Vagina (tissue), 2 donors: ENCODE data around the gene ASPA. TPM values are rescaled to one million over a fixed set of nuclear protein-coding genes. Genes with fewer than 3 reads are reported as not detected.

Experiments used
- DNase-seq, 2 donors: peaks; one replicate each; pipeline ENCODE4 v3.0.0-alpha.2; 2017; ENCODE audit errors: extremely low spot score in 2 of 2
- H3K27ac ChIP-seq: fragments of 200-600 bp; sonication (generic); one replicate; pipeline ENCODE4 v1.5.1; 2019
- H3K27me3 ChIP-seq: fragments of 200-600 bp; sonication (generic); one replicate; pipeline ENCODE4 v1.5.1; 2019
- H3K36me3 ChIP-seq, 2 donors: fragments of 200-600 bp; sonication (generic); one replicate each; pipeline ENCODE4 v1.5.1; 2017 to 2019
- H3K4me1 ChIP-seq: fragments of 200-600 bp; sonication (generic); one replicate; pipeline ENCODE4 v1.5.1; 2019
- H3K4me3 ChIP-seq, 2 donors: fragments of 200-600 bp; sonication (generic); 1 replicate in 1 of 2; 2 replicates in 1 of 2; pipeline ENCODE4 v1.5.1; 2016 to 2019
- H3K9me3 ChIP-seq: fragments of 200-600 bp; sonication (generic); one replicate; pipeline ENCODE4 v1.5.1; 2019
- CTCF ChIP-seq, 3 experiments: fragments of 450-650 bp in 2 of 3; fragments of 200-600 bp in 1 of 3; sonication (generic) in 1 of 3; IDR thresholded peaks; one replicate each; pipeline ENCODE4 v1.5.1; 2017 to 2019; ENCODE audit warnings: antibody characterized with exemption in 3 of 3, mild to moderate bottlenecking in 2 of 3, moderate library complexity in 2 of 3
- POLR2A ChIP-seq, 2 donors: fragments of 450-650 bp; IDR thresholded peaks; one replicate each; pipeline ENCODE4 v1.6.1; 2017; ENCODE audit warnings: antibody characterized with exemption in 2 of 2, mild to moderate bottlenecking in 2 of 2, moderate library complexity in 2 of 2
- POLR2AphosphoS5 ChIP-seq, 2 donors: sonication (generic); formaldehyde crosslinking; IDR thresholded peaks; one replicate each; pipeline ENCODE4 v1.9.0; 2017; ENCODE audit warnings: antibody characterized with exemption in 2 of 2, mild to moderate bottlenecking in 2 of 2, low read depth in 1 of 2; ENCODE audit not compliant: insufficient read depth in 1 of 2
- intact Hi-C: fragments of 100-400 bp; cut with DNase I; formaldehyde crosslinking; loops from one replicate; pipeline ENCODE4 v1.15.1; 2023
- total RNA-seq: library from RNA; depleted of rRNA; stranded (reverse); fragments of >200 nt; gene quantifications from one replicate; pipeline ENCODE4 v1.2.3, GENCODE V29; 2016

Gene ASPA
- total RNA-seq, 1 donor from 2014 or later, result 2.2 TPM

GRCh38 chr17:3505008-3505407 is 29.2 kb downstream of the ASPA start:
- TF ChIP-seq CTCF (IDR thresholded peaks at IDR 0.05) (no peak), POLR2A (IDR thresholded peaks at IDR 0.05) (no peak), POLR2AphosphoS5 (IDR thresholded peaks at IDR 0.05; ENCODE audit: insufficient read depth in 1 of 2, low read depth in 1 of 2) (no peak)
- intact Hi-C loops, result no loop called here
- Histone ChIP-seq H3K36me3 (no peaks in the 10 kb centered on the region), H3K9me3 (no peaks in the 10 kb centered on the region), H3K27me3 (no peaks in the 10 kb centered on the region), H3K4me3 (no peak overlapping the region), H3K27ac (no peak overlapping the region), H3K4me1 (no peaks in the 10 kb centered on the region)
- no peak for DNase-seq

- no peak overlapping the region for H3K4me3 ChIP-seq
- H3K36me3 ChIP-seq, result no peaks in the 10 kb centered on the region
- H3K4me1 ChIP-seq, result no peaks in the 10 kb centered on the region
- H3K27ac ChIP-seq, result no peak overlapping the region
- intact Hi-C loops, result no loop called here
- no peaks in the 10 kb centered on the region for H3K9me3 ChIP-seq
- no peaks in the 10 kb centered on the region for H3K27me3 ChIP-seq
- DNase-seq, result no peak
- TF ChIP-seq POLR2A (IDR thresholded peaks at IDR 0.05) (no peak), POLR2AphosphoS5 (IDR thresholded peaks at IDR 0.05; ENCODE audit: insufficient read depth in 1 of 2, low read depth in 1 of 2) (no peak), CTCF (IDR thresholded peaks at IDR 0.05) (no peak)
Measured at GRCh38 chr17:3506054-3506453, 30.3 kb downstream of the ASPA start.

- intact Hi-C loops, result no loop called here
- Histone ChIP-seq H3K36me3 (no peaks in the 10 kb centered on the region), H3K27ac (no peak overlapping the region), H3K4me3 (no peak overlapping the region), H3K27me3 (no peaks in the 10 kb centered on the region), H3K4me1 (no peaks in the 10 kb centered on the region), H3K9me3 (no peaks in the 10 kb centered on the region)
- TF ChIP-seq POLR2A (IDR thresholded peaks at IDR 0.05), result no peak
- no peak for TF ChIP-seq POLR2AphosphoS5 (IDR thresholded peaks at IDR 0.05; ENCODE audit: insufficient read depth in 1 of 2, low read depth in 1 of 2)
- no peak for TF ChIP-seq CTCF (IDR thresholded peaks at IDR 0.05)
- DNase-seq, result no peak
Measured at GRCh38 chr17:3507071-3507470, 31.3 kb downstream of the ASPA start.

- no peak for TF ChIP-seq POLR2AphosphoS5 (IDR thresholded peaks at IDR 0.05; ENCODE audit: insufficient read depth in 1 of 2, low read depth in 1 of 2)
- no peak for TF ChIP-seq CTCF (IDR thresholded peaks at IDR 0.05)
- no peak for TF ChIP-seq POLR2A (IDR thresholded peaks at IDR 0.05)
- DNase-seq, result no peak
- Histone ChIP-seq H3K4me1 (peaks cover 3% of the 10 kb centered on the region), H3K27me3 (no peaks in the 10 kb centered on the region), H3K36me3 (no peaks in the 10 kb centered on the region), H3K9me3 (no peaks in the 10 kb centered on the region), H3K4me3 (no peak overlapping the region), H3K27ac (no peak overlapping the region)
- intact Hi-C loops, result no loop called here
Measured at GRCh38 chr17:3507869-3508268, 32.1 kb downstream of the ASPA start.

- peaks cover 11% of the 10 kb centered on the region for H3K4me1 ChIP-seq
- H3K4me3 ChIP-seq, result no peak overlapping the region
- intact Hi-C loops, result no loop called here
- no peaks in the 10 kb centered on the region for H3K27me3 ChIP-seq
- DNase-seq, result no peak
- TF ChIP-seq POLR2AphosphoS5 (IDR thresholded peaks at IDR 0.05; ENCODE audit: insufficient read depth in 1 of 2, low read depth in 1 of 2), result no peak
- no peak for TF ChIP-seq CTCF (IDR thresholded peaks at IDR 0.05)
- TF ChIP-seq POLR2A (IDR thresholded peaks at IDR 0.05), result no peak
- H3K36me3 ChIP-seq, result no peaks in the 10 kb centered on the region
- no peak overlapping the region for H3K27ac ChIP-seq
- no peaks in the 10 kb centered on the region for H3K9me3 ChIP-seq
Measured at GRCh38 chr17:3510090-3510489, 34.3 kb downstream of the ASPA start.
